Prostate gland (tissue), 2 donors: Measurements from ENCODE around the gene SYT2.

Experiments
- CTCF ChIP-seq, 4 experiments: fragments of 200-600 bp in 2 of 4; fragments of 450-650 bp in 2 of 4; sonication (generic) in 2 of 4; IDR thresholded peaks; 1 replicate in 3 of 4; 2 replicates in 1 of 4; pipeline ENCODE4 v1.5.1; 2016 to 2019; ENCODE audit warnings: antibody characterized with exemption in 4 of 4, mild to moderate bottlenecking in 2 of 4, moderate library complexity in 2 of 4
- POLR2A ChIP-seq: fragments of 450-650 bp; IDR thresholded peaks from one replicate; pipeline ENCODE4 v1.6.1; 2016; ENCODE audit warnings: antibody characterized with exemption, mild to moderate bottlenecking
- POLR2AphosphoS5 ChIP-seq: sonication (generic); formaldehyde crosslinking; IDR thresholded peaks from one replicate; pipeline ENCODE4 v1.6.1; 2017; ENCODE audit warnings: antibody characterized with exemption

- no peak for TF ChIP-seq POLR2A
- no peak for TF ChIP-seq CTCF (IDR thresholded peaks at IDR 0.05)
- no peak for TF ChIP-seq POLR2AphosphoS5
Observed at GRCh38 chr1:202642212-202642611, 68.0 kb downstream of the SYT2 start.
